LNCAP (cell line): ENCODE results near the gene FAM204A.

ENCODE experiments used
- CTCF ChIP-seq: fragments of 450-650 bp; IDR thresholded peaks from 2 replicates; pipeline ENCODE4 v1.5.1; 2017; ENCODE audit warnings: mild to moderate bottlenecking

Gene FAM204A

GRCh38 chr10:118330295-118331076 lies 11.6 kb downstream of the FAM204A start:
- no peak for TF ChIP-seq CTCF

- TF ChIP-seq CTCF, result no peak
Measured at GRCh38 chr10:118324140-118324539, 18.0 kb downstream of the FAM204A start.

- no peak for TF ChIP-seq CTCF
Measured at GRCh38 chr10:118321724-118322575, 20.2 kb downstream of the FAM204A start.

- no peak for TF ChIP-seq CTCF
Measured at GRCh38 chr10:118315629-118316028, 26.5 kb downstream of the FAM204A start.

- no peak for TF ChIP-seq CTCF
Measured at GRCh38 chr10:118314882-118315281, 27.2 kb downstream of the FAM204A start.

- TF ChIP-seq CTCF, result no peak
Measured at GRCh38 chr10:118311505-118311904, 30.6 kb downstream of the FAM204A start.

- TF ChIP-seq CTCF, result no peak
Measured at GRCh38 chr10:118310822-118311221, 31.3 kb downstream of the FAM204A start.
